ENCODE data around the gene RABL2A.
"Not testable (repeated sequence)": the region's sequence is repeated elsewhere in the genome, so short reads cannot be mapped to it uniquely, and the experiment has no call there.

The RABL2A gene

DNA sequence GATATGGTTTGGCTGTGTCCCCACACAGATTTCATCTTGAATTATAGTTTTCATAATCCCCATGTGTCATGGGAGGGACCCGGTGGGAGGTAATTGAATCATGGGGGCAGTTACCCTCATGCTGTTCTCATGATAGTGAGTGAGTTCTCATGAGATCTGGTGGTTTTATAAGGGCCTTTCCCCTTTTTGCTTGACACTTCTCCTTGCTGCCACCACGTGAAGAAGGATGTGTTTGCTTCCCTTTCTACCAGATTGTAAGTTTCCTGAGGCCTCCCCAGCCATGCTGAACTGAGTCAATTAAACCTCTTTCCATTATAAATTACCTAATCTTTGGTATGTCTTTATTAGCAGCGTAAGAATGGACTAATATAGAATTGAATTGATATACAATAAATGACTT lies 63.8 kb downstream of the RABL2A start:
- DNase-seq, result not testable (repeated sequence)

All from NCI-H526 treated with DMSO at 0.1 percent for 48 hours (cell line).